Fibroblast of villous mesenchyme (primary cell): ENCODE data around the gene SMPDL3A. TPM values are rescaled to one million over a fixed set of nuclear protein-coding genes. Genes with fewer than 3 reads are reported as not detected.

Experiments used
- DNase-seq: peaks from one replicate; pipeline ENCODE4 v3.0.0-alpha.2; 2010; ENCODE audit warnings: low read depth
- H3K4me3 ChIP-seq: 2 replicates; pipeline ENCODE4 v1.5.1; 2011; ENCODE audit warnings: low read depth, mild to moderate bottlenecking, low read length
- total RNA-seq: library from RNA; depleted of rRNA; stranded (reverse); fragments of >200 nt; gene quantifications from 2 replicates; pipeline ENCODE4 v1.2.3, GENCODE V29; 2012
- TF ChIP-seq, protein P1 (sequence below): IDR thresholded peaks from 2 replicates; pipeline ENCODE4 v1.5.1; 2012; ENCODE audit warnings: low read depth, mild to moderate bottlenecking, low read length; ENCODE audit not compliant: insufficient read depth

SMPDL3A gene
- total RNA-seq, 1 donor = 13.4 TPM

- peak overlapping the region; percentile 82 for H3K4me3 ChIP-seq
- DNase-seq = no peak
- TF ChIP-seq, protein P1, sequence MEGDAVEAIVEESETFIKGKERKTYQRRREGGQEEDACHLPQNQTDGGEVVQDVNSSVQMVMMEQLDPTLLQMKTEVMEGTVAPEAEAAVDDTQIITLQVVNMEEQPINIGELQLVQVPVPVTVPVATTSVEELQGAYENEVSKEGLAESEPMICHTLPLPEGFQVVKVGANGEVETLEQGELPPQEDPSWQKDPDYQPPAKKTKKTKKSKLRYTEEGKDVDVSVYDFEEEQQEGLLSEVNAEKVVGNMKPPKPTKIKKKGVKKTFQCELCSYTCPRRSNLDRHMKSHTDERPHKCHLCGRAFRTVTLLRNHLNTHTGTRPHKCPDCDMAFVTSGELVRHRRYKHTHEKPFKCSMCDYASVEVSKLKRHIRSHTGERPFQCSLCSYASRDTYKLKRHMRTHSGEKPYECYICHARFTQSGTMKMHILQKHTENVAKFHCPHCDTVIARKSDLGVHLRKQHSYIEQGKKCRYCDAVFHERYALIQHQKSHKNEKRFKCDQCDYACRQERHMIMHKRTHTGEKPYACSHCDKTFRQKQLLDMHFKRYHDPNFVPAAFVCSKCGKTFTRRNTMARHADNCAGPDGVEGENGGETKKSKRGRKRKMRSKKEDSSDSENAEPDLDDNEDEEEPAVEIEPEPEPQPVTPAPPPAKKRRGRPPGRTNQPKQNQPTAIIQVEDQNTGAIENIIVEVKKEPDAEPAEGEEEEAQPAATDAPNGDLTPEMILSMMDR = no peak
These were observed 2.2 kb downstream of the SMPDL3A start for GRCh38 chr6:122791310-122791679.

- DNase-seq = no peak
- TF ChIP-seq, protein P1 = no peak
- H3K4me3 ChIP-seq = peak overlapping the region; percentile 4
These were observed 3.7 kb downstream of the SMPDL3A start for GRCh38 chr6:122792766-122793165.

- TF ChIP-seq, protein P1 = no peak
- no peak overlapping the region for H3K4me3 ChIP-seq
- no peak for DNase-seq
These were observed 8.5 kb downstream of the SMPDL3A start for GRCh38 chr6:122797537-122797936.

- H3K4me3 ChIP-seq = no peak overlapping the region
- peak; percentile 79 for DNase-seq
- TF ChIP-seq, protein P1 = no peak
These were observed 9.1 kb downstream of the SMPDL3A start for GRCh38 chr6:122798099-122798641.

DNA sequence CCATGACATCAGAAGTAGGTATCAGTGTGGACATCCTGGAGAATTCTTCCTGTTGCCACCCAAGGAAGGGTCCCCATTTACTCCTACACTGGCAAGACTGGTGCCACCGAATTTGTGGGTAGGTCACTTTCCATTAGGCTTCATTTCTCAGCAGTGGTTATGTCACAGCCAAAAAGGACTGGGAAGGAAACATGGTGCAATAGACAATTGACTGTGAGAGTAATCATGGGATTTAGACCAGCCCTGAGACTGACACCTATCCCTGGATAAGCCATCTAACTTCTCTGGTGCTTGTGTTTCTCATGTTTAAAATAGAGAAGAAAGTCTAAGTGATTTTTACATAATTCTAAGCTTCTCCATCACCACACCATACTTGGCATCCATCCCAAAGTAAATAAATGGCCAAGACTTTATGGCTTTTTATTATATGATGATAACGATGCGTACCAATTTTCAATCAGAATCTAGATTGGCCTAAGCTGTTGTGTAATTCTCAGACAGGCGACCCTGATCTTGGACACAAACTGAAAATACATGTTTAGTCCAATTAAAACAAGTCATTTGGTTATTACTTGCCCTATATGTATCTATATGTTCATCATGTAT, 10.2 kb downstream of the SMPDL3A start:
- TF ChIP-seq, protein P1 = no peak
- H3K4me3 ChIP-seq = no peak overlapping the region
- DNase-seq = peak; percentile 41

DNA sequence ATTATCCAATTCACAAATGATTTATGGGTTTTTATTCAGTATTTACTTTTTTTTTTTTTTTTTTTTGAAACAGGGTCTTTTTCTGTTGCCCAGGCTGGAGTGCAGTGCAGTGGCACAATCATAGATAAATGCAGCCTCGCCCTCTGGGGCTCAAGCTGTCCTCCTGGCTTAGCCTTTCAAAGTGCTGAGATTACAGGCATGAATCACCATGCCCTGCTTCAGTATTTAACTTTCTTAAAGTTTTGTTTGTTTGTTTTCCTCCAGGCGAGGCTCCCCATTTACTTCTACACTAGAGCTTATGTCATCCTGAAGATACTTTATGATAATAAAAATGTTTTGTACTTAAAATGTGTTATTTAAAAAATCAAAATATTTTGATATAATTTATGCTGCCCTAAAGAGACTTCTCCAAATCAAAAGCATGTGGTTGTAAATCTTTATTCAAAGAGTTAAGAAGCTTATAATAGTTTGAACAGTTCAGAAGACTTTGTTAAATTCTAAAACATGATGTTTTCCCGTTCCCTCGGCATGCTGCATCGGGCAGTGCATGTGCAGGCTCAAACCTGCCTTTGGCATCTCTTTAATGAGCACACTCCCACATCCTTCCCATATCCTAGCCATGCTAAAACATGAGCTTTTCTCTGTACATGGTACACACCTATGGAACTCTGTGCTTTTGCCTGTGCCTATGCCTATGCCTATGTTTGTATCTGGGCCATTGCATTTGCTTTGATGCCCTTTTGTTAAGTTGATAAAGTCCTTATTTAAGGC, 11.0 kb downstream of the SMPDL3A start:
- TF ChIP-seq, protein P1 = no peak
- peak; percentile 81 for DNase-seq
- H3K4me3 ChIP-seq = no peak overlapping the region
